CD4-positive, alpha-beta T cell (primary cell): ENCODE data around the gene TEKT5. TPM values are rescaled to one million over a fixed set of nuclear protein-coding genes. Genes with fewer than 3 reads are reported as not detected.

Experiments
- ATAC-seq: fragments of 200-7000 bp; cut with Tn5 transposase; one replicate; pipeline ENCODE4 v1.10.0; 2022; ENCODE audit warnings: mild to moderate bottlenecking; ENCODE audit not compliant: poor library complexity
- CTCF ChIA-PET: fragments of 350-600 bp; sonication (Branson Sonifier 250); formaldehyde crosslinking; loops from one replicate; lab custom pipeline; 2021; ENCODE audit warnings: antibody characterized with exemption, inconsistent platforms; lab: Charles Lee
- POLR2A ChIA-PET: fragments of 350-600 bp; sonication (Branson Sonifier 250); formaldehyde crosslinking; loops from one replicate; lab custom pipeline; 2021; ENCODE audit warnings: antibody characterized with exemption, inconsistent platforms; lab: Charles Lee
- DNase-seq, 14 experiments: peaks; one replicate each; pipeline ENCODE4 v3.0.0-alpha.2; 2013 to 2020; ENCODE audit warnings: mixed read lengths in 2 of 14
- H3K27ac ChIP-seq, 2 donors: one replicate each; pipeline versions ENCODE4 v1.5.1 to v1.7.0; 2013; ENCODE audit warnings: low read length in 2 of 2, low read depth in 1 of 2, mild to moderate bottlenecking in 1 of 2
- H3K27me3 ChIP-seq, 2 experiments: 1 replicate in 1 of 2; 2 replicates in 1 of 2; pipeline versions ENCODE4 v1.6.1 to v1.7.0; 2013; ENCODE audit warnings: low read length in 2 of 2, control low read depth in 1 of 2, mild to moderate bottlenecking in 1 of 2, moderate library complexity in 1 of 2; ENCODE audit not compliant: insufficient read depth in 2 of 2, control insufficient read depth in 1 of 2
- H3K36me3 ChIP-seq: one replicate; pipeline ENCODE4 v1.6.1; 2013; ENCODE audit warnings: low read length, control low read depth; ENCODE audit not compliant: insufficient read depth
- H3K4me1 ChIP-seq: one replicate; pipeline ENCODE4 v1.6.1; 2013; ENCODE audit warnings: low read length, control low read depth; ENCODE audit not compliant: insufficient read depth
- H3K4me3 ChIP-seq: one replicate; pipeline ENCODE4 v1.5.1; 2013; ENCODE audit warnings: mild to moderate bottlenecking, low read length, moderate library complexity
- H3K9me3 ChIP-seq, 2 experiments: 1 replicate in 1 of 2; 2 replicates in 1 of 2; pipeline versions ENCODE4 v1.6.1 to v1.7.0; 2013; ENCODE audit warnings: low read length in 2 of 2, mild to moderate bottlenecking in 2 of 2, control low read depth in 1 of 2, moderate library complexity in 1 of 2; ENCODE audit not compliant: control insufficient read depth in 1 of 2, insufficient read depth in 1 of 2
- H3K27ac Mint-ChIP-seq: one replicate; pipeline ENCODE4 v1.8.0; 2020; ENCODE audit warnings: mixed read lengths
- H3K27me3 Mint-ChIP-seq: one replicate; pipeline ENCODE4 v1.8.0; 2021; ENCODE audit warnings: mixed read lengths
- H3K36me3 Mint-ChIP-seq: one replicate; pipeline ENCODE4 v1.8.0; 2021; ENCODE audit warnings: low read depth, mixed read lengths
- H3K4me1 Mint-ChIP-seq: one replicate; pipeline ENCODE4 v1.8.0; 2021; ENCODE audit warnings: low read depth, mixed read lengths
- H3K4me3 Mint-ChIP-seq: one replicate; pipeline ENCODE4 v1.8.0; 2020; ENCODE audit warnings: mild to moderate bottlenecking, mixed read lengths
- H3K9me3 Mint-ChIP-seq: one replicate; pipeline ENCODE4 v1.8.0; 2020; ENCODE audit warnings: mixed read lengths
- CTCF ChIP-seq: fragments of 200-600 bp; IDR thresholded peaks from one replicate; pipeline ENCODE4 v1.8.0; 2022; ENCODE audit warnings: antibody characterized with exemption, mild to moderate bottlenecking
- intact Hi-C, 2 experiments: fragments of 100-400 bp; cut with DNase I in 1 of 2; cut with micrococcal nuclease in 1 of 2; formaldehyde crosslinking; loops; one replicate each; pipeline versions ENCODE4 v1.15.1 to v1.9.0; 2023 to 2025; cut with DNase I, micrococcal nuclease
- total RNA-seq, 174 experiments: library from RNA in 2 of 174; stranded (reverse) in 2 of 174; gene quantifications; one replicate each; pipeline ENCODE4 v1.2.3 and lab custom pipeline; 2021 to 2026

Gene TEKT5
- total RNA-seq, 2 experiments from 2014 or later = not detected

GRCh38 chr16:10693889-10694288, 841 bp downstream of the TEKT5 start:
- Histone ChIP-seq H3K4me3 (no peak overlapping the region), H3K27ac (no peak overlapping the region), H3K4me1 (no peaks in the 10 kb centered on the region), H3K36me3 (no peaks in the 10 kb centered on the region), H3K9me3 (peaks cover 0 to 4% of the 10 kb centered on the region in 2 experiments), H3K27me3 (peaks cover 6 to 17% of the 10 kb centered on the region in 2 experiments)
- intact Hi-C loops = no loop called here
- DNase-seq (no peak), ATAC-seq (no peak)
- Mint-ChIP-seq H3K4me3 (no peak overlapping the region), H3K27ac (no peak overlapping the region), H3K27me3 (peaks cover 52% of the 10 kb centered on the region), H3K4me1 (no peaks in the 10 kb centered on the region), H3K36me3 (no peaks in the 10 kb centered on the region), H3K9me3 (no peaks in the 10 kb centered on the region)
- ChIA-PET POLR2A (no interaction called here), CTCF (no interaction called here)
- TF ChIP-seq CTCF = no peak

GRCh38 chr16:10692470-10692869, 2.3 kb downstream of the TEKT5 start:
- Mint-ChIP-seq H3K4me1 (no peaks in the 10 kb centered on the region), H3K4me3 (no peak overlapping the region), H3K27ac (no peak overlapping the region), H3K27me3 (peaks cover 52% of the 10 kb centered on the region), H3K36me3 (no peaks in the 10 kb centered on the region), H3K9me3 (no peaks in the 10 kb centered on the region)
- H3K4me3 ChIP-seq = no peak overlapping the region
- H3K4me1 ChIP-seq = no peaks in the 10 kb centered on the region
- no peak for TF ChIP-seq CTCF
- intact Hi-C loops = no loop called here
- H3K27me3 ChIP-seq = peaks cover 6 to 17% of the 10 kb centered on the region in 2 experiments
- ChIA-PET CTCF (no interaction called here), POLR2A (no interaction called here)
- DNase-seq (no peak), ATAC-seq (no peak)
- H3K27ac ChIP-seq = no peak overlapping the region
- H3K9me3 ChIP-seq = peaks cover 0 to 4% of the 10 kb centered on the region in 2 experiments
- no peaks in the 10 kb centered on the region for H3K36me3 ChIP-seq

- POLR2A ChIA-PET = no interaction called here
- TF ChIP-seq CTCF = no peak
These were observed 6.0 kb downstream of the TEKT5 start for GRCh38 chr16:10688726-10689125.

More at GRCh38 chr16:10688726-10689125, 6.0 kb downstream of the TEKT5 start:
- H3K27ac ChIP-seq = no peak overlapping the region
- no peak for ATAC-seq
- no peaks in the 10 kb centered on the region for H3K4me1 ChIP-seq
- no peak overlapping the region for H3K4me3 Mint-ChIP-seq
- H3K9me3 Mint-ChIP-seq = no peaks in the 10 kb centered on the region
- peaks cover 33% of the 10 kb centered on the region for H3K27me3 Mint-ChIP-seq
- no peaks in the 10 kb centered on the region for H3K4me1 Mint-ChIP-seq
- H3K27me3 ChIP-seq = peaks cover 0 to 15% of the 10 kb centered on the region in 2 experiments
- CTCF ChIA-PET = no interaction called here
- H3K36me3 Mint-ChIP-seq = no peaks in the 10 kb centered on the region
- no peaks in the 10 kb centered on the region for H3K9me3 ChIP-seq
- intact Hi-C loops = no loop called here
- DNase-seq = no peak
- no peak overlapping the region for H3K27ac Mint-ChIP-seq
- H3K36me3 ChIP-seq = no peaks in the 10 kb centered on the region
- no peak overlapping the region for H3K4me3 ChIP-seq
